Measurements from ENCODE around the gene PHKG2. TPM values are rescaled to one million over a fixed set of nuclear protein-coding genes. Genes with fewer than 3 reads are reported as not detected.

Gene PHKG2
- polyA plus RNA-seq, 1 experiment: 21.7 TPM

DNA sequence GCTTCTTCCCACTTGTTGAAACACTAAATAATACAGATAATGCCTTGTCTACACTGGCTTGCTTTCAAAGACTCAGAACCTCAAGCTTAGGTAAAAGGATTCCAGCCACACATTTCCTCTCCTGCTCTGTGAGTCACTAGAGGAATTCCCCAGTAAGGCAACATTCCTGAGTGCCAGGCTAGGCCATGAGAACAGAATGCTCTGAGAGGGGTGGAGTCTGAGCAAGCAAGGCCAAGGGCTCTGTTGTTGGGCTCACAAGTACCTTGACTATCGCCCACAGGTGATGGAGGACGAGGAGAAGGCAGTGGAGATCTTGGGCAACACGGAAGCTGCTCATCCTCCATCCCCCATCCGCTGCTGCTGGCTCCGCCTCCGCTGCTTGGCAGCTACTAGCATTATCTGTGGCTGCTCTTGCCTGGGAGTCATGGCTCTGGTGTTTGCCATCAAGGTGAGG lies 6.7 kb upstream of the PHKG2 start:
- Histone ChIP-seq H3K27ac (ENCODE audit: low read depth, low read length) (peak overlapping the region; percentile 69), H3K9me3 (ENCODE audit: control insufficient read depth, insufficient read depth, low read length) (no peaks in the 10 kb centered on the region), H3K27me3 (ENCODE audit: control insufficient read depth, insufficient read depth, low read length) (no peaks in the 10 kb centered on the region), H3K4me3 (ENCODE audit: low read depth, low read length) (no peak overlapping the region)
- peak; percentile 70 for DNase-seq (ENCODE audit: low read depth, low spot score)
- ChIA-PET POLR2A (no interaction called here), CTCF (no interaction called here)
- TF ChIP-seq, protein P1, sequence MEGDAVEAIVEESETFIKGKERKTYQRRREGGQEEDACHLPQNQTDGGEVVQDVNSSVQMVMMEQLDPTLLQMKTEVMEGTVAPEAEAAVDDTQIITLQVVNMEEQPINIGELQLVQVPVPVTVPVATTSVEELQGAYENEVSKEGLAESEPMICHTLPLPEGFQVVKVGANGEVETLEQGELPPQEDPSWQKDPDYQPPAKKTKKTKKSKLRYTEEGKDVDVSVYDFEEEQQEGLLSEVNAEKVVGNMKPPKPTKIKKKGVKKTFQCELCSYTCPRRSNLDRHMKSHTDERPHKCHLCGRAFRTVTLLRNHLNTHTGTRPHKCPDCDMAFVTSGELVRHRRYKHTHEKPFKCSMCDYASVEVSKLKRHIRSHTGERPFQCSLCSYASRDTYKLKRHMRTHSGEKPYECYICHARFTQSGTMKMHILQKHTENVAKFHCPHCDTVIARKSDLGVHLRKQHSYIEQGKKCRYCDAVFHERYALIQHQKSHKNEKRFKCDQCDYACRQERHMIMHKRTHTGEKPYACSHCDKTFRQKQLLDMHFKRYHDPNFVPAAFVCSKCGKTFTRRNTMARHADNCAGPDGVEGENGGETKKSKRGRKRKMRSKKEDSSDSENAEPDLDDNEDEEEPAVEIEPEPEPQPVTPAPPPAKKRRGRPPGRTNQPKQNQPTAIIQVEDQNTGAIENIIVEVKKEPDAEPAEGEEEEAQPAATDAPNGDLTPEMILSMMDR (IDR thresholded peaks at IDR 0.05; ENCODE audit: low read depth, low read length): no peak

DNA sequence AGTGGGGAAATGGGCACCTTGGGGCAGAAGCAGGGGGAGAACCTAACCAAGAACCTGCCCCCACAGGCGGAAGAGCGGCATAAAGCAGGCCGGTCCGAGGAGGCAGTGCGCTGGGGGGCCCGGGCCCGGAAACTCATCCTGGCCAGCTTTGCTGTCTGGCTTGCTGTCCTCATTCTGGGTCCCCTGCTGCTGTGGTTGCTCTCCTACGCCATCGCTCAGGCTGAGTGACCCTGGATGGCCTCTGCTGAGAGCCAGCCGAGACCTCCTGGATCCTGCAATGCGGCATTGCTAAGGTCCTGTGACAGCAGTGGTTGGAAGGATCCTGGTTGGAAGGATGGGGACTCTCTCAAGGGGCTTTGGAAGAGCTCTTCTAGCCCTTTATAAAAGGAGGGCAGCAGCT lies 4.5 kb upstream of the PHKG2 start:
- H3K27me3 ChIP-seq (ENCODE audit: control insufficient read depth, insufficient read depth, low read length): no peaks in the 10 kb centered on the region
- CTCF ChIA-PET: no interaction called here
- DNase-seq (ENCODE audit: low read depth, low spot score): no peak
- no peaks in the 10 kb centered on the region for H3K9me3 ChIP-seq (ENCODE audit: control insufficient read depth, insufficient read depth, low read length)
- POLR2A ChIA-PET: interaction anchor here (0.6 to 1.0 kb wide), 2 partner anchors 11 to 243 kb away, joined by 4 read pairs; no protein-coding TSS in a partner anchor
- H3K27ac ChIP-seq (ENCODE audit: low read depth, low read length): no peak overlapping the region
- TF ChIP-seq, protein P1 (IDR thresholded peaks at IDR 0.05; ENCODE audit: low read depth, low read length): no peak
- no peak overlapping the region for H3K4me3 ChIP-seq (ENCODE audit: low read depth, low read length)

DNA sequence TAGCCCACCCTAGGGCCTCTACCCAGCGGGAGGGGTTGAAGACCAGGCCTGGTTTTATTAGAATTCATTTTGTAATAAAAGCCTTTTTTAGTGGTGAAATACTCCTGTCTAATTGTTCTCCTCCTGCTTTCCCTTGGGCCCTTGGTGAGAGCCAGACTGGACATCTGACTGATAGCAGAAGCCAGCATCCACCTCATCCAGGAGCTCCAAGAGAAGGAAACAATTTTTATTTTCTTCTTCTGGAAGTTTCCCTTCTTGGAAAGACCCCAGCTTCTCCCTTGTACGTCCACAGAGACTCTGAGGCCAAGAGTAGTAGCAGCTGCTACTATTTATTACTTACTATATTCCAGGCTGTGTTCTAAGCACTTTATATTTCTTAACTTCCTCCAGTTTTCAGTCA lies 4.0 kb upstream of the PHKG2 start:
- DNase-seq (ENCODE audit: low read depth, low spot score): no peak
- ChIA-PET CTCF (no interaction called here), POLR2A (interaction anchor here (1.0 kb wide), 1 partner anchor 11 kb away, joined by 4 read pairs; no protein-coding TSS in a partner anchor)
- H3K9me3 ChIP-seq (ENCODE audit: control insufficient read depth, insufficient read depth, low read length): no peaks in the 10 kb centered on the region
- TF ChIP-seq, protein P1 (IDR thresholded peaks at IDR 0.05; ENCODE audit: low read depth, low read length): no peak
- H3K27ac ChIP-seq (ENCODE audit: low read depth, low read length): no peak overlapping the region
- no peaks in the 10 kb centered on the region for H3K27me3 ChIP-seq (ENCODE audit: control insufficient read depth, insufficient read depth, low read length)
- H3K4me3 ChIP-seq (ENCODE audit: low read depth, low read length): no peak overlapping the region

DNA sequence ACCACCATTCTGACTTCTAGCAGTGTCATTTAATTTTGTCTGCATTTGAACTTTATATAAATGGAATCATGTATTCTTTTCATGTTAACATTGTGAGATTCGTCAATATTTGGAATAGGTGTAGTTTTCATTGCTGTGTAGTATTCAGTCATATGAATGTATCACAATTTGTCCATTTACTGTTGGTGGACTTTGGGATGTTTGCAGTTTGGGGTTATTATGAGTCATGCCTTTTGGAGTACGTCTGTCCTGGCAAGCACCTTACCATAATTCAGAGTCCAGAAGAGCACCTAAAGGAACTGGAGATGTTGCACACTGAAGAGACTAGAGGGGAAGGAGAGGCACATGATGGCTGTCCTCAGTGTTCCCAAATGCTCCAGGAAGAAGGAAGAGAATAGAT lies 3.1 kb upstream of the PHKG2 start:
- no peaks in the 10 kb centered on the region for H3K9me3 ChIP-seq (ENCODE audit: control insufficient read depth, insufficient read depth, low read length)
- no peak overlapping the region for H3K4me3 ChIP-seq (ENCODE audit: low read depth, low read length)
- no peaks in the 10 kb centered on the region for H3K27me3 ChIP-seq (ENCODE audit: control insufficient read depth, insufficient read depth, low read length)
- ChIA-PET CTCF (no interaction called here), POLR2A (no interaction called here)
- H3K27ac ChIP-seq (ENCODE audit: low read depth, low read length): no peak overlapping the region
- DNase-seq (ENCODE audit: low read depth, low spot score): no peak
- TF ChIP-seq, protein P1 (IDR thresholded peaks at IDR 0.05; ENCODE audit: low read depth, low read length): no peak

DNA sequence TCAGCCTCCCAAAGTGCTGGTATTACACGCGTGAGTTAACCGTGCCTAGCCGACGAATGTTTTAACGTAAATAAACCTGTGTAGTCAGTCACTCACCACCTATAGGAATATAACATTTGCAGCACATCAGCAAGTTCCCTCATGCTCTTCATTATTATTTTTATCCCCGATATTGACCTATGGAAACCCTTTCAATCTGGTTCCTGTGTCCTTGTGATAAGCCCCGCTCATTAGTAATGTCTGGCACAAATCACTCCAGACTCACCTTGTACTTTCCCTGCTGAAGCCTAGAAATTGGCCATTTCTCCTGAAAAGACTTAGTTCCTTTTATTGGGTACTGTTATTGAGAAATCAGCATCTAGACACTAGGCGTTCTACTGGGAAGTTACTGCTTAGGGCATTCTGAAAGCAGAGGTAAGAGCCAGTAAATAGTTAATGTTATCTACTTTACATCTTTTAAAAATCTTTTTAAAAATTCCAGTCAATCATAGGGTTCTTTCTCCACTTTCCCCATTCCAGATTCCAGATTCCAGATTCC lies 1.5 kb upstream of the PHKG2 start:
- ChIA-PET CTCF (interaction anchor here (1.3 kb wide), 1 partner anchor 25 kb away, joined by 3 read pairs; no protein-coding TSS in a partner anchor), POLR2A (interaction anchor here (1.3 kb wide), 1 partner anchor 27 kb away, joined by 3 read pairs; no protein-coding TSS in a partner anchor)
- Histone ChIP-seq H3K27ac (ENCODE audit: low read depth, low read length) (no peak overlapping the region), H3K4me3 (ENCODE audit: low read depth, low read length) (no peak overlapping the region), H3K9me3 (ENCODE audit: control insufficient read depth, insufficient read depth, low read length) (no peaks in the 10 kb centered on the region), H3K27me3 (ENCODE audit: control insufficient read depth, insufficient read depth, low read length) (no peaks in the 10 kb centered on the region)
- no peak for DNase-seq (ENCODE audit: low read depth, low spot score)
- TF ChIP-seq, protein P1 (IDR thresholded peaks at IDR 0.05; ENCODE audit: low read depth, low read length): no peak
